H9 (cell line): ENCODE data around the gene BBS10. TPM values are rescaled to one million over a fixed set of nuclear protein-coding genes. Genes with fewer than 3 reads are reported as not detected.

Source experiments
- DNase-seq: peaks from one replicate; pipeline ENCODE4 v3.0.0-alpha.2; 2017
- H2AFZ ChIP-seq: one replicate; pipeline ENCODE4 v1.6.1; 2013; ENCODE audit warnings: mild to moderate bottlenecking, low read length, control low read depth, moderate library complexity
- H2AK5ac ChIP-seq: 2 replicates; pipeline ENCODE4 v1.6.1; 2013; ENCODE audit warnings: low read length, control low read depth, mixed read lengths; ENCODE audit not compliant: insufficient read length
- H2BK120ac ChIP-seq: one replicate; pipeline ENCODE4 v1.6.1; 2013; ENCODE audit warnings: low read depth, mild to moderate bottlenecking, low read length, control low read depth, inconsistent platforms; ENCODE audit not compliant: poor library complexity, severe bottlenecking
- H2BK12ac ChIP-seq: 2 replicates; pipeline ENCODE4 v1.6.1; 2013; ENCODE audit warnings: low read length, control low read depth, mixed read lengths, low read depth; ENCODE audit not compliant: insufficient read length
- H2BK15ac ChIP-seq: 2 replicates; pipeline ENCODE4 v1.6.1; 2013; ENCODE audit warnings: low read depth, low read length, control low read depth
- H2BK20ac ChIP-seq: one replicate; pipeline ENCODE4 v1.6.1; 2013; ENCODE audit warnings: low read depth, mild to moderate bottlenecking, low read length, control low read depth, inconsistent platforms; ENCODE audit not compliant: poor library complexity, severe bottlenecking
- H2BK5ac ChIP-seq: 2 replicates; pipeline ENCODE4 v1.6.1; 2013; ENCODE audit warnings: low read length, control low read depth, mixed read lengths; ENCODE audit not compliant: insufficient read length
- H3K14ac ChIP-seq: 2 replicates; pipeline ENCODE4 v1.6.1; 2013; ENCODE audit warnings: low read length, control low read depth; ENCODE audit not compliant: insufficient read depth
- H3K18ac ChIP-seq: 2 replicates; pipeline ENCODE4 v1.6.1; 2013; ENCODE audit warnings: low read depth, mild to moderate bottlenecking, mixed read lengths, low read length, control low read depth; ENCODE audit not compliant: insufficient read length
- H3K23ac ChIP-seq: 2 replicates; pipeline ENCODE4 v1.6.1; 2013; ENCODE audit warnings: low read length, control low read depth, mixed read lengths, low read depth; ENCODE audit not compliant: insufficient read length
- H3K23me2 ChIP-seq: 2 replicates; pipeline ENCODE4 v1.6.1; 2013; ENCODE audit warnings: low read depth, mild to moderate bottlenecking, mixed read lengths, low read length, control low read depth; ENCODE audit not compliant: insufficient read length, poor library complexity, severe bottlenecking
- H3K27ac ChIP-seq: 2 replicates; pipeline ENCODE4 v1.5.1; 2013; ENCODE audit warnings: low read length, control low read depth, mixed read lengths, low read depth; ENCODE audit not compliant: insufficient read length
- H3K27me3 ChIP-seq: 2 replicates; pipeline ENCODE4 v1.6.1; 2013; ENCODE audit warnings: low read length, control low read depth, inconsistent platforms; ENCODE audit not compliant: insufficient read depth
- H3K4ac ChIP-seq: 2 replicates; pipeline ENCODE4 v1.6.1; 2013; ENCODE audit warnings: low read depth, mild to moderate bottlenecking, control low read depth, inconsistent platforms, low read length, moderate library complexity
- H3K4me1 ChIP-seq: 2 replicates; pipeline ENCODE4 v1.6.1; 2013; ENCODE audit warnings: low read length, control low read depth, inconsistent platforms; ENCODE audit not compliant: insufficient read depth
- H3K4me2 ChIP-seq: 2 replicates; pipeline ENCODE4 v1.6.1; 2013; ENCODE audit warnings: low read length, control low read depth, mixed read lengths; ENCODE audit not compliant: insufficient read length, insufficient read depth
- H3K56ac ChIP-seq: 2 replicates; pipeline ENCODE4 v1.6.1; 2013; ENCODE audit warnings: low read depth, mild to moderate bottlenecking, mixed read lengths, low read length, control low read depth; ENCODE audit not compliant: insufficient read length
- H3K79me1 ChIP-seq: 2 replicates; pipeline ENCODE4 v1.6.1; 2013; ENCODE audit warnings: low read depth, mild to moderate bottlenecking, moderate library complexity, low read length, control low read depth, inconsistent platforms; ENCODE audit not compliant: insufficient read depth, poor library complexity, severe bottlenecking
- H3K79me2 ChIP-seq: 2 replicates; pipeline ENCODE4 v1.6.1; 2013; ENCODE audit warnings: low read length, control low read depth, inconsistent platforms; ENCODE audit not compliant: insufficient read depth
- H3K9ac ChIP-seq: 2 replicates; pipeline ENCODE4 v1.6.1; 2013; ENCODE audit warnings: low read length, control low read depth, mixed read lengths; ENCODE audit not compliant: insufficient read length; ENCODE audit errors: extremely low read depth
- H3K9me3 ChIP-seq: one replicate; pipeline ENCODE4 v1.6.1; 2013; ENCODE audit warnings: low read depth, low read length, inconsistent platforms; ENCODE audit not compliant: control insufficient read depth
- H3T11ph ChIP-seq: one replicate; pipeline ENCODE4 v1.6.1; 2013; ENCODE audit warnings: mild to moderate bottlenecking, low read length, control low read depth, inconsistent platforms
- H4K20me1 ChIP-seq: one replicate; pipeline ENCODE4 v1.6.1; 2013; ENCODE audit not compliant: control insufficient read depth, insufficient read length, insufficient read depth
- H4K5ac ChIP-seq: 2 replicates; pipeline ENCODE4 v1.6.1; 2013; ENCODE audit warnings: low read depth, mild to moderate bottlenecking, mixed read lengths, low read length, control low read depth; ENCODE audit not compliant: insufficient read length
- H4K8ac ChIP-seq: replicated peaks from 2 replicates; pipeline ENCODE4 v1.6.1; 2013; ENCODE audit warnings: low read length, control low read depth, mixed read lengths, low read depth; ENCODE audit not compliant: insufficient read length
- H4K91ac ChIP-seq: 2 replicates; pipeline ENCODE4 v1.6.1; 2013; ENCODE audit warnings: low read depth, mild to moderate bottlenecking, moderate library complexity, mixed read lengths, low read length, control low read depth; ENCODE audit not compliant: insufficient read length
- H3K27ac Mint-ChIP-seq, 3 experiments: 2 replicates in 2 of 3; 3 replicates in 1 of 3; pipeline ENCODE4 v1.8.0; 2020 to 2021; ENCODE audit warnings: mixed read lengths in 3 of 3, mild to moderate bottlenecking in 1 of 3, moderate library complexity in 1 of 3
- H3K27me3 Mint-ChIP-seq: 2 replicates; pipeline ENCODE4 v1.8.0; 2021; ENCODE audit warnings: low read depth, mild to moderate bottlenecking, moderate library complexity, mixed read lengths
- H3K36me3 Mint-ChIP-seq, 3 experiments: 2 replicates in 2 of 3; 3 replicates in 1 of 3; pipeline ENCODE4 v1.8.0; 2020 to 2021; ENCODE audit warnings: low read depth in 3 of 3, mixed read lengths in 3 of 3; ENCODE audit not compliant: insufficient read depth in 1 of 3
- H3K4me1 Mint-ChIP-seq, 2 experiments: 2 replicates each; pipeline ENCODE4 v1.8.0; 2020; ENCODE audit warnings: mixed read lengths in 2 of 2
- H3K4me3 Mint-ChIP-seq, 2 experiments: 2 replicates in 1 of 2; 3 replicates in 1 of 2; pipeline ENCODE4 v1.8.0; 2020 to 2021; ENCODE audit warnings: mild to moderate bottlenecking in 2 of 2, mixed read lengths in 2 of 2, moderate library complexity in 1 of 2
- H3K9me3 Mint-ChIP-seq, 2 experiments: 2 replicates in 1 of 2; 3 replicates in 1 of 2; pipeline ENCODE4 v1.8.0; 2020; ENCODE audit warnings: mild to moderate bottlenecking in 2 of 2, mixed read lengths in 2 of 2, moderate library complexity in 1 of 2
- CTCF ChIP-seq: fragments of 200-600 bp; sonication (generic); conservative IDR thresholded peaks from 3 replicates; pipeline ENCODE4 v1.8.0; 2021; ENCODE audit warnings: antibody characterized with exemption, mild to moderate bottlenecking
- WGBS: extraction: QIAGEN DNeasy Blood & Tissue Kit; methylation state at CpG from one replicate; pipeline ENCODE4 v1.1.7; 2013; ENCODE audit warnings: missing lambda C conversion rate, low lambda C conversion rate, mixed read lengths; ENCODE audit not compliant: insufficient read length; ENCODE audit errors: extremely low coverage; 5-methylcytosine and 5-hydroxymethylcytosine counted together
- total RNA-seq: library from RNA; stranded (reverse); gene quantifications from 2 replicates; pipeline ENCODE4 v1.2.1, GENCODE V29; 2021

Gene BBS10
- total RNA-seq, 1 experiment from 2014 or later, result 6.6 TPM

- no peak overlapping the region for H4K5ac ChIP-seq
- no peaks in the 10 kb centered on the region for H3K4me1 ChIP-seq
- no peak overlapping the region for H3K27ac Mint-ChIP-seq
- H3K9ac ChIP-seq, result no peak overlapping the region
- no peak overlapping the region for H3K14ac ChIP-seq
- no peak overlapping the region for H2BK15ac ChIP-seq
- no peak overlapping the region for H2BK12ac ChIP-seq
- H3T11ph ChIP-seq, result no peak overlapping the region
- no peaks in the 10 kb centered on the region for H3K27me3 ChIP-seq
- no peaks in the 10 kb centered on the region for H3K27me3 Mint-ChIP-seq
- H3K4me3 Mint-ChIP-seq, result no peak overlapping the region
- H3K4me1 Mint-ChIP-seq, result peaks cover 3% of the 10 kb centered on the region in 2 experiments; a peak in 2 of 4 replicates
- H3K18ac ChIP-seq, result no peak overlapping the region
- no peaks in the 10 kb centered on the region for H4K20me1 ChIP-seq
- H2BK20ac ChIP-seq, result no peak overlapping the region
- H3K4me2 ChIP-seq, result no peak overlapping the region
- no CpG with 5 or more reads among the region's 3 CpGs for WGBS
- H4K91ac ChIP-seq, result no peak overlapping the region
- no peak overlapping the region for H3K23ac ChIP-seq
- H3K79me2 ChIP-seq, result no peaks in the 10 kb centered on the region
- H2AK5ac ChIP-seq, result no peak overlapping the region
- no peaks in the 10 kb centered on the region for H3K79me1 ChIP-seq
- H3K9me3 ChIP-seq, result no peaks in the 10 kb centered on the region
- H3K56ac ChIP-seq, result no peak overlapping the region
- no peak overlapping the region for H2BK120ac ChIP-seq
- DNase-seq, result no peak
- no peaks in the 10 kb centered on the region for H3K9me3 Mint-ChIP-seq
- no peaks in the 10 kb centered on the region for H3K36me3 Mint-ChIP-seq
- H2AFZ ChIP-seq, result no peak overlapping the region
- no peaks in the 10 kb centered on the region for H3K23me2 ChIP-seq
- no peak for TF ChIP-seq CTCF
- H3K4ac ChIP-seq, result no peak overlapping the region
- H2BK5ac ChIP-seq, result no peak overlapping the region
- H4K8ac ChIP-seq, result no peak overlapping the region
- no peak overlapping the region for H3K27ac ChIP-seq
Measured at GRCh38 chr12:76337583-76337982, 10.6 kb downstream of the BBS10 start.
